Brain microvascular endothelial cell (primary cell): ENCODE data around the gene SERAC1.
A peak's percentile ranks its signal among the peaks of the same experiment; 100 is the strongest.

ENCODE experiments used
- DNase-seq: peaks from one replicate; pipeline ENCODE4 v3.0.0-alpha.2; 2020
- H3K27ac ChIP-seq: fragments of 250-450 bp; sonication (Bioruptor Pico); 2 replicates; pipeline ENCODE4 v1.5.1; 2020; ENCODE audit warnings: mild to moderate bottlenecking, moderate library complexity
- H3K27me3 ChIP-seq: fragments of 250-450 bp; sonication (Bioruptor Pico); replicated peaks from 2 replicates; pipeline ENCODE4 v1.5.1; 2020; ENCODE audit warnings: mild to moderate bottlenecking
- H3K36me3 ChIP-seq: fragments of 250-450 bp; sonication (Bioruptor Pico); replicated peaks from 2 replicates; pipeline ENCODE4 v1.5.1; 2020; ENCODE audit warnings: mild to moderate bottlenecking
- H3K4me3 ChIP-seq: 2 replicates; pipeline ENCODE4 v1.5.1; 2011; ENCODE audit warnings: low read depth, mild to moderate bottlenecking, control low read depth, low read length, moderate library complexity
- CTCF ChIP-seq: IDR thresholded peaks from 2 replicates; pipeline ENCODE4 v1.5.1; 2011; ENCODE audit warnings: low read depth, mild to moderate bottlenecking, moderate library complexity, low read length, control low read depth, inconsistent platforms; ENCODE audit errors: missing control alignments
- in situ Hi-C: cut with HindIII; loops from 2 replicates; pipeline ENCODE4 v1.10.0; 2017; ENCODE audit warnings: low sequenced_read_pairs, low pct_ligation_motif_present

Gene SERAC1

GRCh38 chr6:158086054-158086503, 82.0 kb downstream of the SERAC1 start:
- H3K27ac ChIP-seq, result no peak overlapping the region
- TF ChIP-seq CTCF, result no peak

GRCh38 chr6:158085261-158086053, 82.6 kb downstream of the SERAC1 start:
- Histone ChIP-seq H3K4me3 (no peak overlapping the region), H3K27ac (no peak overlapping the region), H3K36me3 (peaks cover 85% of the 10 kb centered on the region), H3K27me3 (no peaks in the 10 kb centered on the region)
- no peak for DNase-seq
- in situ Hi-C loops, result no loop called here
- TF ChIP-seq CTCF, result no peak

More at GRCh38 chr6:158086054-158086503, 82.0 kb downstream of the SERAC1 start:
- Histone ChIP-seq H3K36me3 (peaks cover 84% of the 10 kb centered on the region), H3K4me3 (no peak overlapping the region), H3K27me3 (no peaks in the 10 kb centered on the region)
- DNase-seq, result no peak
- in situ Hi-C loops, result no loop called here

DNA sequence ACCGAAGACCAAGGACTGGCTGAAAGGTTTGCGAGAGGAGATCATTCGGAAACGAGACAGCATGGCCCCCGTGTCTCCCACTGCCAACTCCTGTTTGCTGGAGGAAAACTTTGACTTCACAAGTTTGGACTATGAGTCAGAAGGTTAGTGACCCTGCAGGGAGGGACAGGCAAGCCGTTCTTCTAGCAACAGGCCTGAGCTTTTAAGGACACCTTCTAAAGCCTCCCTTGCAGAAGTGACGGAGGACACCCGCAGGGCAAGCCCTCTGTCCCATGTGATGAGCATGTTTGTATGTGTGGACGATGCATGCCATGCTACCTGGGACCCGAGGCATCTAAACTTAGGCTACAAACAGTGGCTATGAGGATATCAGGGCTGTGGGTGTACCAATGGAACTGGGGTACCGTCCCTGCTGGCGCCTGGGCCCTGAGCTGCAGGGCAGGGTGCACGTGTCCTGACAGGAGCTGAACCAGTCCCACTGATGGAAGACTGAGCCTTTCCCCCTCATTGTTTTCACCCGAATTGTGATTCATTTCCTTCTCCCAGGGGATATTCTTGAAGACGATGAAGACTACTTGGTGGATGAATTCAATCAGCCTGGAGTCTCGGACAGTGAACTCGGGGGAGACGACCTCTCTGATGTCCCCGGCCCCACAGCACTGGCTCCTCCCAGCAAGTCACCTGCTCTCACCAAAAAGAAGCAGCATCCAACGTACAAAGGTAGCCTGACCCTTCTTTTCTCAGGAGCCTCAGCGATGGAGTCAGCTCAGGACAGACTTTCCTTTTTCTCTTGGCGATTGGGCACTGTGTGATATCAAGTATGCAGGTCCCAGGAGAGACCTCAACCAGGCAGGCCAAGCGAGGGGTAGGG, 84.4 kb downstream of the SERAC1 start:
- no peak for TF ChIP-seq CTCF
- DNase-seq, result peak; percentile 50
- Histone ChIP-seq H3K4me3 (no peak overlapping the region), H3K36me3 (peaks cover 85% of the 10 kb centered on the region), H3K27me3 (no peaks in the 10 kb centered on the region), H3K27ac (no peak overlapping the region)
- in situ Hi-C loops, result no loop called here

DNA sequence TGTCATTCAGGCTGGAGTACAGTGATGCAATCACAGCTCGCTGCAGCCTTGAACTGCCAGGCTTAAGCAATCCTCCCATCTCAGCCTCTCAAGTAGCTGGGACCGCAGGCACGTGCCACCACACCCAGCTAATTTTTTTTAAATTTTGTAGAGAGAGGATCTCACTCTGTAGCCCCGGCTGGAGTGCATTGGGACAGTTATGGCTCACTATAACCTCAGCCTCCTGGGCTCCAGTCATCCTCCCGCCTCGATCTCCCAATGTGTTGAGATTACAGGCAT, 86.5 kb downstream of the SERAC1 start:
- DNase-seq, result no peak
- Histone ChIP-seq H3K27ac (no peak overlapping the region), H3K36me3 (peaks cover 86% of the 10 kb centered on the region), H3K27me3 (no peaks in the 10 kb centered on the region), H3K4me3 (no peak overlapping the region)
- no peak for TF ChIP-seq CTCF
- in situ Hi-C loops, result no loop called here

DNA sequence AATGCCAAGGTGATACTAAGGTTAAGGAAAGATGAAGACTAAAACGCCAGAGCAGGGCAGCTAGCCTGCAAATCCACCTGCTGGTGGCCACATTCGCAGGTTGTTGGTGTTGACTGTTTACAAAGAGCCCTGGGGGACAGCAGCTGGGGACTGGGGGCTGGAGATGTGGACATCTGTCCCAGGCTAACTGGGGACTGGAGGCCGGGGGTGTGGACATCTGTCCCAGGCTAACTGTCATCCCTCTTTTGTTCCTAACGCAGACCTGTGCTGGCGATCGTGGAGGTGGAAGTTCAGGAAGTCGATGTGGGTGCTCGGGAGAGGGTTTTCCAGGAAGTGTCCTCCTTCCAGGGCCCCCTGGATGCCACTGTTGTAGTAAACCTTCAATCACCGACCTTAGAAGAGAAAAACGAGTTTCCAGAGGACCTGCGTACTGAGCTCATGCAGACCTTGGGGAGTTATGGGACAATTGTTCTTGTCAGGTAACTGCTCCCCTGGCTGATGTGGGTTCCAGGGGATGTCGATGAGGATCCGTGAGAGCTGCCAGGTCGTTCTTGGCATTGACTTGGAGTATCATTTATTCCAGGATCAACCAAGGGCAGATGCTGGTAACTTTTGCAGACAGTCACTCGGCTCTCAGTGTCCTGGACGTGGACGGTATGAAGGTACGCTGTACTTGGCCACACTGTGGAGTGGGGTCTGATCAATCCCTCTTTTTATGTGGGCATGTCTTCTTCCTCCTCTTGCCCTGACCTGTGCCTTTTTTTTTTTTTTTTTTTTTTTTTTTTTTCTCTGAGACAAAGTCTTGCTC, 87.0 kb downstream of the SERAC1 start:
- no peaks in the 10 kb centered on the region for H3K27me3 ChIP-seq
- no peak for DNase-seq
- no peak for TF ChIP-seq CTCF
- in situ Hi-C loops, result no loop called here
- peaks cover 86% of the 10 kb centered on the region for H3K36me3 ChIP-seq
- no peak overlapping the region for H3K4me3 ChIP-seq
- no peak overlapping the region for H3K27ac ChIP-seq
